Stimulated activated CD8-positive, alpha-beta memory T cell treated with anti-CD3 and anti-CD28 coated beads, Interleukin-2, amount 100 ng/mL, for 1 hour (primary cell): ENCODE measurements around the gene VPS4B.
"Not testable (repeated sequence)": the region's sequence is repeated elsewhere in the genome, so short reads cannot be mapped to it uniquely, and the experiment has no call there.

Source experiments
- DNase-seq, 2 donors: peaks; one replicate each; pipeline ENCODE4 v3.0.0-alpha.2; 2020; ENCODE audit warnings: low read depth in 2 of 2

The VPS4B gene

GRCh38 chr18:63368611-63369010 lies 53.7 kb downstream of the VPS4B start:
- no peak for DNase-seq

- peak; percentile 49 to 61 for DNase-seq
Observed at GRCh38 chr18:63367053-63367953, 55.0 kb downstream of the VPS4B start, which contains the start of gene KDSR. Gene KDSR, minus strand, starts transcription at chr18:63367206. Its CDS starts 88 bp downstream, at chr18:63367118.

GRCh38 chr18:63366213-63367052 lies 55.8 kb downstream of the VPS4B start:
- DNase-seq, result peak; percentile 29 to 38

- DNase-seq, result no peak
Observed at GRCh38 chr18:63365876-63366212, 56.4 kb downstream of the VPS4B start.

GRCh38 chr18:63363951-63364350 lies 58.3 kb downstream of the VPS4B start:
- DNase-seq, result no peak

- not testable (repeated sequence) for DNase-seq
Observed at GRCh38 chr18:63363420-63363819, 58.9 kb downstream of the VPS4B start.

- DNase-seq, result no peak
Observed at GRCh38 chr18:63356272-63356896, 65.9 kb downstream of the VPS4B start.

- DNase-seq, result no peak
Observed at GRCh38 chr18:63350230-63350629, 72.0 kb downstream of the VPS4B start.

- no peak for DNase-seq
Observed at GRCh38 chr18:63348508-63349136, 73.7 kb downstream of the VPS4B start.

GRCh38 chr18:63346480-63347183 lies 75.6 kb downstream of the VPS4B start:
- DNase-seq, result no peak

- DNase-seq, result no peak
Observed at GRCh38 chr18:63346031-63346430, 76.2 kb downstream of the VPS4B start.

- DNase-seq, result no peak
Observed at GRCh38 chr18:63344918-63345317, 77.4 kb downstream of the VPS4B start.

GRCh38 chr18:63344263-63344662 lies 78.0 kb downstream of the VPS4B start:
- no peak for DNase-seq

- no peak for DNase-seq
Observed at GRCh38 chr18:63342206-63342605, 80.1 kb downstream of the VPS4B start.

- peak in 1 of 2 donors; percentile 22 for DNase-seq
Observed at GRCh38 chr18:63339920-63340484, 82.3 kb downstream of the VPS4B start.
